Erythroblast (primary cell): ENCODE measurements around the gene UBE2E2.

Experiments used
- GATA1 ChIP-seq: IDR thresholded peaks from 2 replicates; pipeline ENCODE4 v1.6.1; 2011; ENCODE audit warnings: low read depth, mild to moderate bottlenecking, control low read depth, low read length, moderate library complexity
- POLR2A ChIP-seq: IDR thresholded peaks from 2 replicates; pipeline ENCODE4 v1.6.1; 2011; ENCODE audit warnings: mild to moderate bottlenecking, low read length

DNA sequence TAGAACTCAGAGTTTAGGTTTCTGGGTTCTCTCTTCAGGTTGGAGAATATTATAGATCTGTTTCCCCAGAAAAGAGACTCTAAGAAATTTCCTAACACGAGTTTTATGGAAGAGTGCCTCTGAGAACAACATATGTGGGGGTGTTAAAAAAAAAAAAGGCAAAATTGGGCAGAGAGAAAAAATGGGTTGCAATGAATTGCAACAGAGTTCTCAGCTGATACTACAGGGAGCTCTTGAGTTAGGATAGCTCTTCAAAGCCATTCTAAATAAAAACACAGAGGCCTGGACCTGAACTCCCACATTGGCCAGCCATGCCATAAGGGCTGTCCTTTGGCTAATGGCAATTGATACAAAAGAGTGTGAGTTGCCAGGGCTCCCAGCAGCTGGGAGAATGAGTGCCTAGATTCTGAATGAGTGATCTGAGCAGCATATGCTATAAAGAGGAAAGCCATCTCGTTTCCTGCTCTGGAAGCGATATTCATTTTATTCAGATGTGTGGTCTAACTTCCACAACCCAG, 20.1 kb upstream of the UBE2E2 start:
- TF ChIP-seq POLR2A, result no peak
- TF ChIP-seq GATA1, result no peak
